HG02571 (cell line): ENCODE data around the gene IL31RA.

Experiments used
- ATAC-seq: cut with Tn5 transposase; IDR thresholded peaks from one replicate; pipeline ENCODE4 v1.9.1; 2021; ENCODE audit warnings: mild to moderate bottlenecking, moderate library complexity; ENCODE audit not compliant: unreplicated experiment

Gene IL31RA

DNA sequence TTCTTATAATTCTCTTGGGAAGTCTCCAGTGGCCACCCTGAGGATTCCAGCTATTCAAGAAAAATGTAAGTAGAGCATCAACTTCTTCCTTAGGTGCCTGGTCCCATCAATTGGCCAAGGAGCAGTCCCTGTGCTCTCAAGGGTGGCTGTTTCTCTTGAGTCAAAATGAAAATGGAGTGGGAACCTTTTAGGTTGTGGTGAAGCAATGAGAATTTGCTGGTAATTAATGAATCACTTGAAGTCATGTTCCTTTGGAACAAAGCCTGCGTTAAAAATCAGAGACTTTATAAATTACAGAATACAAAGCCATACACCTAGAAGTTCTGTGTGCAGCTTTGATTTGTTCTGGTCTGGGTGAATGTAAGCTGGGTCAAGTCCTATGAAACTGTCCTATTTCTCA is 48.9 kb downstream of the IL31RA start:
- ATAC-seq: no peak

GRCh38 chr5:55900776-55901175 is 49.6 kb downstream of the IL31RA start:
- ATAC-seq: no peak

DNA sequence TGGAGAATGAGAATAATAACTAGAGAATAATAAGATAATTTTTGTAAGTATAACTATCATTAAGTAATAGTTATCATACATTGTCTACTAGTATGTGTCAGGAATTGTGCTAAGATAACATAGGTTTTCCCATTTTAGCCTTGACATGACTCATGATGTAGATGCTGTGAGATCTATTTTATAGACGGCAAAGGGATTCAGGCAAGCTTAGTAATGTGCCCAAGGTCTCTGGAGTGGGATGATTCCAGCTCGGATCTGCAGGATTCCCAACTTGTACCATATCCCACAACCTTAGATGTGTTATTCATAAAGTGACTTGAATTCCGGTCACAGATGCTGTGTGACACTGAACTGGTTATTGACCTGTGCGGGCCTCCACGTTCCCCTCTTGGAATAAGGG is 51.5 kb downstream of the IL31RA start:
- ATAC-seq: no peak

- ATAC-seq: peak; percentile 89
Observed at GRCh38 chr5:55903121-55903701, 52.1 kb downstream of the IL31RA start.

GRCh38 chr5:55904152-55904551 is 53.0 kb downstream of the IL31RA start:
- ATAC-seq: no peak

GRCh38 chr5:55905251-55905650 is 54.1 kb downstream of the IL31RA start:
- ATAC-seq: no peak

- ATAC-seq: no peak
Observed at GRCh38 chr5:55907927-55908326, 56.8 kb downstream of the IL31RA start.

DNA sequence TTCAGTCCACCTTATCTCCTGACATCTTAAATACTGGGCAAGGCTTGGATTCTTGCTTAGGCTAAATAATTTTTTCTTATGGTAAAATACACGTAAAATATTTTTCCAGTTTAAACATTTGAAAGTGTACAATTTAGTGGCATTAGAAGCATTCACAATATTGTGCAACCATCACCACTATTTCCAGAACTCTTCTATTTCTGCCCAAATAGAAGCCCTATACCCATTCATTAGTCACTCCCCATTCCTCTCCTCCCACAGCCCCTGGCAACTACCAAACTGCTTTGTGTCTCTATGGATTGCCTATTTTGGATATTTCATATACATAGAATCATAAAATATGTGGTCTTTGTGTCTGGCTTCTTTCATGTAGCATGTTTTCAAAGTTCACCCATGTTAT is 57.6 kb downstream of the IL31RA start:
- no peak for ATAC-seq

DNA sequence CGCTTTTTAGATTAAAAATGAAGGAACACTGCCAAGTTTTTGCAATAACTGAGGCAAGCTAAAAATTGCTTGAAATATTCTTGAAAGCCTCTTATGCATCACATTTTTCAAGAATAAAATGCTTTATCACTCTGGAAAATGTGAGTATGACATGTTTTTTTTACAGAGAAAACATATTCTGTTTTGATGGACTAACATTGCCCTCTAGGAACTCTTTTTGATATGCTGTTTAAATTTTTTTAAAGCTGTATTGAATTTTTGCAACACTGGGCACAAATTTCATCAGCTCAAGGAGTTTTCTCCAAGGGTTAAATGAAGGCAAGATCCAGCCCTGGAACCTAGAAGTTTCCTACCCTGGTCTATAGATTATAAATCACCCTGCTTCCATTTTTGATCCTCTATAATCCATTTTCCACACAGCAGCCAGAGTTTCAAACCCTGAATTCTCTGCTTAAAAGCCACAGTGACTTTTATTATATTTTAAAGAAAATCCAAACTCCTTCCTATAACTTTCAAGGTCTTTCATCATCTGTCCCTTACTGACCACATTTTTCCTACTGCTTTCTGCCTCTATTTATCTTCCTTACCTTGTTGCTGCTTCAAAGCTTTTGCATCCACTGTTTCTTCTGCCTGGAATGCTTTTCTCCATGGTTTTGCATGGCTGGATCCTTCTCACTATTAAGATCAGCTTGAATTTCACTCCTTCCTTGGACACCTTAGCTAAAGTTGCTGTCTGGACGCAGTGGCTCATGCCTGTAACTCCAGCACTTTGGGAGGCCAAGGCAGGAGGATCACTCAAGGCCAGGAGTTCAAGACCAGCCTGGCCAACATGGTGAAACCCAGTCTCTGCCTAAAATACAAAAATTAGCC is 60.9 kb downstream of the IL31RA start:
- ATAC-seq: no peak

DNA sequence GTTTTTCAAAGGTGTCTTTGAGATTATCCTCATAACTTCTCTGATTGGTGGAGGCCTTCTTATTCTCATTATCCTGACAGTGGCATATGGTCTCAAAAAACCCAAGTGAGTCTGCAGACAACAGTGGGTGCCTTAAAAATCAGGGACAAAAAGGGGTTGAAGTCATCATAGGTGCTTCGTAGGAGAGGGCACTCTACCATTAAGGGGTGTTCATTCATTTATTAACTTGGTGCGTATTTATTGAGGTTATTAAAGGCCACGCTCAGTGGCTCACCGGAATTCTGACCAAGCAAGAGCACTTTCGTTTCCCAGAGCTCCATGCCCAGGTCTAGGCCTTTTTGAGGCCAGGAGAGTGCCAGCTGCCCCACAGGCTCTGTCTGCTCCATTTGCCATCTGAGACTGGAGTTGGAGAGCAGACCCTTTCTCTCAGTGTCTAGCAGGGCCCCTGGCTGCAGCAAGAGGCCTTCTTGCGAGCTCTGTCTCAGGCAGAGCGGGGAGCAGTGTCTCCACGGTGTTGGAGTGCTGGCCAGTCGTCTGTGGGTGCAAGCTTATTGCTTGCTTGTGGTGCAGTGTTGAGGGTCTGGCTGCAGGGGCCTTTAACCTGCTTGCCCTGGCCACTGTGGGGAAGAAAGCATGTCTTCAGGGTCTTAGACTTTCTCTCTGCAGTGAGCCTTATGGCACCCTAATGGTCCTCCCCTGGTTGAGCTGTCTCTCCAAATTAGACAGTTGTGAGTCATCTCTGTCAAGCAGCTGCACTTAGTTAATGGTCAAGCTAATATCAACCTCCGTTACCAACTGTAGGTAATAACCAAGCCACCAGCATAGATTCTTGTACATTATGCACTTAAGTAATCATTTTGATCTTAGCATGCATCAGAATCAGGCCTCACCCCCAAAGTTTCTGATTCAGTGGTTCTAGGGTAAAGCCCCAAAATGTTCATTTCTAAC is 62.6 kb downstream of the IL31RA start:
- peak; percentile 77 for ATAC-seq

- ATAC-seq: no peak
Observed at GRCh38 chr5:55914971-55915370, 63.8 kb downstream of the IL31RA start.

DNA sequence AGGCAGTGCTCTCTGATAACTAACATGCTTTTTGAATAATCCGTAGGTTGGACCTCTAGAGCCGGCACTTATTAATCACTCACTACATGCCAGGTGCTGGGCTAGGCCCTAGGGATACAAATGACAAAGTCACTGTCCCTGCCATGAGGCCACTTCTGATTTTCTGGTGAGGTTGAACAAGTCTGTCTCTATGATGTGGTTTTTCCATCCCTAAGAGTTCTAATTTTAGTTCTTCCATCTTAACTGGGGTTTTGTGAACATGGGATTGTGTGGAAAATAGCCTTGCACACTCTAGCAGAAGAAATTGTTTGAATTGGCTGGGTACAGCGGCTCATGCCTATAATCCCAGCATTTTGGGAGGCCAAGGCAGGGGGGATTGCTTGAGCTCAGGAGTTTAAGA is 64.6 kb downstream of the IL31RA start:
- ATAC-seq: no peak

- ATAC-seq: no peak
Observed at GRCh38 chr5:55916986-55917385, 65.8 kb downstream of the IL31RA start.

- no peak for ATAC-seq
Observed at GRCh38 chr5:55917402-55918086, 66.4 kb downstream of the IL31RA start.

DNA sequence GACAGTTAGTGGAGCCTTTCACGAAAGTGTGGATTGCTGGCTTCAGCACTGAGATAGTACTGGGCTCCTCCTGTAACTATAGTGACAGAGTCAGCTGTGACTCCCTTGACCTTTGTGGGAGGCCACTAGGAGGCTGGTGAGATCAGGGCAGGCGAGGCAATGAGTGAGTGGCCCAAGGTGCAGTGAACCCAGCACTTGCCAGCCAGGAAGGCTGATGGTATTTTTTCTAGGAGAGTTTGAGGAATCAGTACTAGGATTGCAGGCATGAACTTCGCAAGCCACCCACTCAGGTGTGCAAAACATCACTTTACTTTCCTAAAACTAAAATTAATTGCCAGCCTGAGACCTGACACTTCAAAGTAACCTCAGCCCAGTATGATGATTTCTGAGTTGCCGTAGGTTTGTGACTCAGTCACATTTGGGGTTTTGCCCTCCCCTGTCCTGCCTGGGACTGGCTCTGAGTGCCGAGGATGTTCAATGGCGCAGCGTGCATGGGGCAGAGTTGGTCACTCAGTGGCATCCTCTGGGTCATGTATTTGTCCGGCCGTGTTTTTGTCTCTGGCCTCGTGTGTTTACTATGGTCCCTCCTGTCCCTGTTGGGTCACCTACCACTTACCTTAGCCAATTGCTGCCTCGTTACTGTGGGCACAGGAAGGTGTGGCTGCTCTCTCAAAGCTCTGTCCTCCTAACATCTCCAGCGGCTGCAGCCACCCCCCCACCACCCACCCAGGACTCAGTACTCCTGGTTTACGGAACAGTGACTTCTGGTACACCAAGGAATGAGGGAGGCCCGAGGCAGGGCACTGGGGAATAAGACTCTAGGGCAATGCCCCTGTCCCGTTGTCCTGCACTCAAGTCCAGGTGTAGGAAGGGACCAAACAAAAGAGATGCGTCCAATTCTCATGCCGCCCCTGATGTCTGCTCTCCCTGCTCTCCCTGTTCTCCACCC is 67.2 kb downstream of the IL31RA start:
- no peak for ATAC-seq

DNA sequence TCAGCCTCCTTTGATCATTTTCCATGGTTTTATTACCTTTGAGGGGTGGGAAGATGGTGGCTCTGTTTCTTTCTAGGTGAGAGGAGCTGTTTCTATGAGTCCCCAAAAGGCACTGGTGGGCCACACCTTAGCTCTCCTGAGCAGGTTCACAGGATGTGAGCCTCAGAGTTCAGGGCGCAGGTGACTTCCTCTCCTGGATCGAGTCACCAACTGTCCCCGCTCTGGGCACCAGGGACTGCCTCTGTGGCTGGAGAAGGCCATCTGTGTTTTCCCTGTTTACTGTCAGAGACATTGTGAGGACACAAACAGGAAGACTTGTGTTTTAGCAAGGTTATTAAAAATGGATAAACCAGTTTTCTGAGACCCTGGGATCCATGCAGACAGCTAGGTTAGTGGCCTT is 68.5 kb downstream of the IL31RA start:
- no peak for ATAC-seq

GRCh38 chr5:55920784-55921183 is 69.6 kb downstream of the IL31RA start:
- ATAC-seq: no peak

DNA sequence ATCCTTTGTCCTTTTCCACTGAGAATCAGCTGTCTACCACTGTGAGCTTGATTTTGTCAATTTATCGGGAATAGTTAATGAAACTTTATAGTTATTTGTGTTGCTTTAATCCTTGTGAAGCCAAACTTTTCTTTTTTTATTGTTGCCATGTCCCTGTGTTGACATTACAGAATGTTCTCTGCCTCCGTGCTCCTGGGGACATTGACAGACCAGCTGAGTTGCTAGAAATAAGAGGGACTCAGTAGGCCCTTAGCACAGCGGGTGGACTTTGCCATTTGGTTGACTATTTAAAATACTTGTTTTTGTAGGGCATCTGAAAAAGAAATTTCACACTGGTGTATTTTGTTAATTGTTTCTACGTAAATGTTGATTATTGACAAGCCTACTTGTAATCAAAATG is 70.5 kb downstream of the IL31RA start:
- ATAC-seq: no peak

DNA sequence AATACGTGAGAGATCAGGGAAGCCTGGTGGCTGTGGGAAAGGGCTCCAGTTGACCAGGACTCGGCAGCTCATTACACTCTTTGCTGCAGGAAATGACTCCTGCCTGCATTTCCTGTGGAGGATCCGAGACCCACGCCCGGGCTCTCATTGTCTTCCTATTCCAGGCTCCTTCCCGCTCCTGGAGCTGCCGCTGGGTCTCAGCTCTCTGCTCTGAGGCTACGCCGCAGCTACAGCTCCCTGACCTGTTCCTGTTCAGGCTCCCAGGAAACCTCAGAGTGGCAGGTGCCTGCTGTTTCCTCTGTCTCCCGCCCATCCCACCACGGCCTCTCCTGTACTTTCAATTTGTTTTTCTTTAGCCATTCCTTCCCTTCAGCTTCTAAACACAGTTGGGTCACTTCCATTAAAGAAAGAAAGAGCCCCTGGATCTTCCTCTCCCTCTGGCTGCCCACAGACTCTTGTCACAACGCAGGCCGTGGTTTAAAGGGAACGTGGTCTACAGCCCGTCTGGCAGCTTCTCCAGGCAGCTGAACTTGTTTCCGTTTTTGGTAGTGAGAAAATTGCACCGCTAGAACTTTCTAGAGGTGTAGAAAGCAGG is 72.1 kb downstream of the IL31RA start:
- no peak for ATAC-seq
